Measurements from ENCODE around the gene APOL2. TPM values are rescaled to one million over a fixed set of nuclear protein-coding genes. Genes with fewer than 3 reads are reported as not detected.
"Not testable (repeated sequence)": the region's sequence is repeated elsewhere in the genome, so short reads cannot be mapped to it uniquely, and the experiment has no call there.

APOL2 gene
- total RNA-seq, 1 donor = 56.1 TPM

DNA sequence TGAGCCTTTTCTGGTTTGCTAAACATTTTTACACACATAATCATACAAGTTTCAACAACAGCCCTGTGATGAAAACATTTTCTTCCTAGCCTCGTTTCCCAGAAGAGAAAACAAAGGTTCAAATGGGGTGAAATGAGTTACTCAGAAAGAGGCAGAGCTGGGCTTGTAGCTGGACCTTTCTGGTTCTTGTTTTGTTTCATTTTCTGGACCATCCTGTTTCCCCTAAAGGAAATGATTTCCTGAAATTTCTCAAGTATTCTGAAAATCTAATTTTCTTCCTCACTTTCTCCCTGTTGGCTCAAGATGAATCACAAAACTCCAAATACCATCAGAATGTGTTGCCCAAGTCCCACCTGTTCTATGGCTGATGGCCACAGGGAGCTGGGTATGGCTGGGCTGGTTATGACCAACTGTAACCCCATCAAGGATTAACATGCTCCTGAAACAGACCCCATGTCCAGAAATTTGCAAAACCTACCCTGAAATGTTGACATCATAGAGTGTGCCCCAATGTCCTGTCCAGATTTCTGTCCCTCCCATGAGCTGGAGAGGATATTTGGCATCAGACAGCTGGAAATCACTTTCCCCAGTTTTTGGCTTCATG is 31.1 kb downstream of the APOL2 start:
- Histone ChIP-seq H2AFZ (ENCODE audit: low read length) (no peak overlapping the region), H3K4me1 (ENCODE audit: insufficient read depth, low read length) (no peaks in the 10 kb centered on the region), H3K27ac (ENCODE audit: low read depth, low read length) (no peak overlapping the region), H4K20me1 (ENCODE audit: insufficient read depth, low read length) (no peaks in the 10 kb centered on the region), H3K79me2 (ENCODE audit: insufficient read depth, low read length) (no peaks in the 10 kb centered on the region), H3K4me3 (ENCODE audit: insufficient read depth, low read length) (no peak overlapping the region), H3K36me3 (ENCODE audit: insufficient read depth, low read length) (no peaks in the 10 kb centered on the region), H3K4me2 (ENCODE audit: insufficient read depth, low read length) (no peak overlapping the region), H3K9me3 (ENCODE audit: low read depth, low read length) (no peaks in the 10 kb centered on the region), H3K27me3 (ENCODE audit: insufficient read depth, low read length) (peaks cover 9% of the 10 kb centered on the region)
- DNase-seq (ENCODE audit: insufficient read length, low spot score, missing footprints) = no peak
- TF ChIP-seq, protein P1, sequence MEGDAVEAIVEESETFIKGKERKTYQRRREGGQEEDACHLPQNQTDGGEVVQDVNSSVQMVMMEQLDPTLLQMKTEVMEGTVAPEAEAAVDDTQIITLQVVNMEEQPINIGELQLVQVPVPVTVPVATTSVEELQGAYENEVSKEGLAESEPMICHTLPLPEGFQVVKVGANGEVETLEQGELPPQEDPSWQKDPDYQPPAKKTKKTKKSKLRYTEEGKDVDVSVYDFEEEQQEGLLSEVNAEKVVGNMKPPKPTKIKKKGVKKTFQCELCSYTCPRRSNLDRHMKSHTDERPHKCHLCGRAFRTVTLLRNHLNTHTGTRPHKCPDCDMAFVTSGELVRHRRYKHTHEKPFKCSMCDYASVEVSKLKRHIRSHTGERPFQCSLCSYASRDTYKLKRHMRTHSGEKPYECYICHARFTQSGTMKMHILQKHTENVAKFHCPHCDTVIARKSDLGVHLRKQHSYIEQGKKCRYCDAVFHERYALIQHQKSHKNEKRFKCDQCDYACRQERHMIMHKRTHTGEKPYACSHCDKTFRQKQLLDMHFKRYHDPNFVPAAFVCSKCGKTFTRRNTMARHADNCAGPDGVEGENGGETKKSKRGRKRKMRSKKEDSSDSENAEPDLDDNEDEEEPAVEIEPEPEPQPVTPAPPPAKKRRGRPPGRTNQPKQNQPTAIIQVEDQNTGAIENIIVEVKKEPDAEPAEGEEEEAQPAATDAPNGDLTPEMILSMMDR (IDR thresholded peaks at IDR 0.05; ENCODE audit: extremely low read depth, low read depth, low read length) = no peak

DNA sequence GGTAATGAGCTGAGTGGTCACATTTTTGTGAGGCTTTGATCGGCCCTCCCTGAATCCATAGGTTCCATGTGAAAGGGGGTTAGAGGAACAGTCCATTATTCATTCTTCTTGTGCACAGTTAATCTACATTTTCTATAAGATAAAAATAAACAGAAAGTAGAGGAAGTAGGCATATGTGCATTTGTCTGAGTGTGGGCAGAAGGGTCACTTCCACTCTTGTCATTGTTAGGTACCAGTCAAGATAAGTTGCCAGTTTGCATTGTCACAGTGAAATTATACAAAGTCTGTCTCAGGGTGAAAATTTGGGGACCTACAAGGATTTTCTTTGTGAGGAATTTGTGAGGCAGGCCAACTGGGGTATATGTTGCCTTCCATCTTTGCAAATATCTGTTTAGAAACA is 33.1 kb downstream of the APOL2 start:
- no peak overlapping the region for H3K27ac ChIP-seq (ENCODE audit: low read depth, low read length)
- no peak overlapping the region for H3K4me2 ChIP-seq (ENCODE audit: insufficient read depth, low read length)
- H3K4me1 ChIP-seq (ENCODE audit: insufficient read depth, low read length) = no peaks in the 10 kb centered on the region
- H3K27me3 ChIP-seq (ENCODE audit: insufficient read depth, low read length) = no peaks in the 10 kb centered on the region
- no peak for DNase-seq (ENCODE audit: insufficient read length, low spot score, missing footprints)
- no peaks in the 10 kb centered on the region for H4K20me1 ChIP-seq (ENCODE audit: insufficient read depth, low read length)
- H3K9me3 ChIP-seq (ENCODE audit: low read depth, low read length) = no peaks in the 10 kb centered on the region
- no peaks in the 10 kb centered on the region for H3K79me2 ChIP-seq (ENCODE audit: insufficient read depth, low read length)
- no peak overlapping the region for H2AFZ ChIP-seq (ENCODE audit: low read length)
- H3K4me3 ChIP-seq (ENCODE audit: insufficient read depth, low read length) = no peak overlapping the region
- no peaks in the 10 kb centered on the region for H3K36me3 ChIP-seq (ENCODE audit: insufficient read depth, low read length)
- TF ChIP-seq, protein P1 (IDR thresholded peaks at IDR 0.05; ENCODE audit: extremely low read depth, low read depth, low read length) = no peak

DNA sequence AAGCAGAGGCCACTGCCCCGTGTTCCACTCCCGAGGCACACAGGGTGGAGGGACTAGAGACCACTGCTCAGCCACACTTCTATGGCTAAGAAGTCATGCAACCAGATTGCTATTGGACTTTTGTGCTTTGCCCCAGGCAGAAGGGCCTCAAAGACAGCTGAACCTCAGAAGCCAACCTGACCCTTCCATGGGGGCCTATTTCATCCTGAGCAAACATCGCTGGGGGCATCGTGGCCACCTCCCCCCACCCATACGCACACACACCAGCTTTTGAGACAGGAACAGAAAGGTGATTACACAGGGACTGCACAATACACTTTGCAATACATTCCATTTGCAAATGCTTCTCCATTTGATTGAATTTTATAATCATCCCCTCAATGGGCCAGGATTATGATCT is 33.8 kb downstream of the APOL2 start:
- not testable (repeated sequence) for H3K4me3 ChIP-seq (ENCODE audit: insufficient read depth, low read length); H2AFZ ChIP-seq (ENCODE audit: low read length); H4K20me1 ChIP-seq (ENCODE audit: insufficient read depth, low read length); H3K9me3 ChIP-seq (ENCODE audit: low read depth, low read length); DNase-seq (ENCODE audit: insufficient read length, low spot score, missing footprints); H3K27me3 ChIP-seq (ENCODE audit: insufficient read depth, low read length); H3K79me2 ChIP-seq (ENCODE audit: insufficient read depth, low read length); H3K4me2 ChIP-seq (ENCODE audit: insufficient read depth, low read length); H3K27ac ChIP-seq (ENCODE audit: low read depth, low read length); H3K36me3 ChIP-seq (ENCODE audit: insufficient read depth, low read length); H3K4me1 ChIP-seq (ENCODE audit: insufficient read depth, low read length)

DNA sequence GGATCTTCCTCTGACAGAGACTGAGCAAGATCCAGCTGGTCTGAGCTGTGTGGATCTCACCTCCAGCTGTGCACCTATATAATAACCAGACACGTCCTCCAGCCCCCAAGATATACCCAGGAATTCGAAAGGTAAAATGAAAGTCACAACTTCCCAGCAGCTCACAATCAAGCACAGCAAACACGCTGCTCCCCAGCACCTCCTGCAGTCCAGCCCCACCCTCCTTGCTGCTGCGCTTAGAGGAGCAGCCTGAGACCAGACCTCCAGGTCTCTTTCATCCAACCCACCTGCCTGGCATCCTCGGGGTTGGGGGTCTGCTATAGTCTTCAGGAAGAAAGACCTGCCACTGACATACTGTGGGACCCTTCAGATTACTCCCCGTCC is 34.7 kb downstream of the APOL2 start:
- no peaks in the 10 kb centered on the region for H3K27me3 ChIP-seq (ENCODE audit: insufficient read depth, low read length)
- no peak for DNase-seq (ENCODE audit: insufficient read length, low spot score, missing footprints)

More for the DNA sequence above, 34.7 kb downstream of the APOL2 start:
- H3K36me3 ChIP-seq (ENCODE audit: insufficient read depth, low read length) = no peaks in the 10 kb centered on the region
- no peak overlapping the region for H3K4me2 ChIP-seq (ENCODE audit: insufficient read depth, low read length)
- H3K79me2 ChIP-seq (ENCODE audit: insufficient read depth, low read length) = no peaks in the 10 kb centered on the region
- H3K9me3 ChIP-seq (ENCODE audit: low read depth, low read length) = no peaks in the 10 kb centered on the region
- H4K20me1 ChIP-seq (ENCODE audit: insufficient read depth, low read length) = no peaks in the 10 kb centered on the region
- H3K27ac ChIP-seq (ENCODE audit: low read depth, low read length) = no peak overlapping the region
- no peak overlapping the region for H3K4me3 ChIP-seq (ENCODE audit: insufficient read depth, low read length)
- no peak overlapping the region for H2AFZ ChIP-seq (ENCODE audit: low read length)
- H3K4me1 ChIP-seq (ENCODE audit: insufficient read depth, low read length) = no peaks in the 10 kb centered on the region
- TF ChIP-seq, protein P1 (IDR thresholded peaks at IDR 0.05; ENCODE audit: extremely low read depth, low read depth, low read length) = no peak

All from osteoblast (primary cell).